ENCODE results near the gene SH3D21. TPM values are rescaled to one million over a fixed set of nuclear protein-coding genes. Genes with fewer than 3 reads are reported as not detected.

Gene SH3D21
- polyA plus RNA-seq, 4 donors: 18.5 to 40.8 (median 29.9) TPM

DNA sequence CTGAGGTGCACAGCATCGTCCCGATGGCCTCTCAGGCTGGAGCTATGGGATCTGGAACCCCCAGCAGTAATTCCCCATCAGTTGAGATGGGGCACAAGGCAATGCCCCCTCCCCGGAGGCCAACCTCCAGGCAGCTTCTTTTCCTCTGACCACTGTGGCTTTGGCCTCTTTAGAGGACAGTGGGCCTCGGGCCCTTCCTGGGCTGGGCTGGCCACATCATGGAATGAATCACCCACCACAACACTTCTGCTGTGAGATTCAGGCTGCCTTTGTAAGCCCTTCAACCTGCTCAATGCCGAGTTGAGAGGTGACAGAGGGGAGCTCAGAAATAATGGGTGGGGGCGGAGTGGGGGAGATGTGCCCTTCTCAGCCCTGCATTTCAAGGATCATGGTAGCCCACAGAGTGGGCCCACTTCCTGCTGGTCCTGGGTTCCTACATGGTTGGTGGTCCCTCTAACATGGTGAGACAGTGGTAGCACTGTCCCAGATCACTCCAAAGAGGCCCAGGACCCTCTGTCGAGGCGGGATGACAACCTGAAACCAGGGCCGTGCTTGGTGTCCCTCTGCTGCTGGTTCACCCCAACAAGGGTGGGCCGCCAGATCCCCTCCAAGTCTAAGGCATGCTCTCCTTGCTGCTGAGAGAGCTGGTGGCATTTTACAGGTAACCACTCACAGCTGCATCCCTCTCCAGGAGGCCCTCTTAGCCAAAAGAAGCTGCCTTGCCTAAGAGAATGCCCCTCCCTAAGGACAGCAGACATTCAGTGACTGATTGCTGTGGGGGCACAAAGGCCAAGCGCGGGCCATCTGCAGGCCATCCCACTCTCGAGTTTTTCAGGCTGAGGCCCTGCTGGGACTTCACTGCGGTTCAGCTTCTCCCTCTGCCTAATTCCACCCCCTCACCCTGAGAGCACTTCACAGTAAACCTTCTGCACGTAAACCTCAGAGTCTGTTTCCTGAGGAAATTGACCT, 47.0 kb downstream of the SH3D21 start:
- no peak for DNase-seq (ENCODE audit: low read depth in 4 of 4, low spot score in 2 of 4)

DNA sequence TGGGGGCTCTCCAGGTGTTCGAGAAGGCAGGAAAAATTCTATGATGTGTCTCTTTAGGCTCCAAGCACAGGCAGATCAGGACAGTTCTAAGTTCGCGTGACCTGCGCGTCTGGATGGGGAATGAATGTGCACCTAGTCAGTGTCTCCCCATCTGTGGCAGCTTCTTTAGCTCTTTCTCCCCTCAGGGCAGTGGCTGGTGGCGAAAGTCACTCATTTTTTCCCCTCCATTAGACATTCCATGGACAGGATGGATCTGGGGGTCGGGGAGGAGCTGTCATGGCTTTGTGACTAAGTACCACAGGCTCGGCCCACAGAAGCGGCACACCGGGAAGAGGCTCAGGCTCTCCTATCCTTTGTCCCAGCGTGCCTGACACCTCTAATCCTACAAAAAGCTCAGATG, 48.3 kb downstream of the SH3D21 start:
- no peak for DNase-seq (ENCODE audit: low read depth in 4 of 4, low spot score in 2 of 4)

DNA sequence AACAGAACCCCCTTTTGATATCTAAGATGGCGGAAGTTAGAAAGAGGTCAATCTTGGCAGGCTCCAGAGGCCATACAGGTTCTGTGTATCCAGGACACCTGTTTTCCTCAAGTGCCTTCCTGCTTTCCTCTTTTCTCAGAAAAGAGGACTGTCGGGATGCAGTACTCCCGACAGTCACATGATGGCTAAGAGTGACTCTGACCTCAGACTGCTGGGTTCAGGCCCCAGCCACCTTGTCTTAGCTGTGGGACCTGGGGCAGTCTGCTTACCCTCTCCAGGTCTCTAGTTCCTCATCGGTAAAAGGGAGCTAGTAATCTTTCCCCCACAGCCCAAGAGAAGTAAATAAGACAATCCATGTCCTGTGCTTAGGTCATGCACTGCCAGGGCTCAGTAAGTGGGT, 49.6 kb downstream of the SH3D21 start:
- DNase-seq (ENCODE audit: low read depth in 4 of 4, low spot score in 2 of 4): no peak

DNA sequence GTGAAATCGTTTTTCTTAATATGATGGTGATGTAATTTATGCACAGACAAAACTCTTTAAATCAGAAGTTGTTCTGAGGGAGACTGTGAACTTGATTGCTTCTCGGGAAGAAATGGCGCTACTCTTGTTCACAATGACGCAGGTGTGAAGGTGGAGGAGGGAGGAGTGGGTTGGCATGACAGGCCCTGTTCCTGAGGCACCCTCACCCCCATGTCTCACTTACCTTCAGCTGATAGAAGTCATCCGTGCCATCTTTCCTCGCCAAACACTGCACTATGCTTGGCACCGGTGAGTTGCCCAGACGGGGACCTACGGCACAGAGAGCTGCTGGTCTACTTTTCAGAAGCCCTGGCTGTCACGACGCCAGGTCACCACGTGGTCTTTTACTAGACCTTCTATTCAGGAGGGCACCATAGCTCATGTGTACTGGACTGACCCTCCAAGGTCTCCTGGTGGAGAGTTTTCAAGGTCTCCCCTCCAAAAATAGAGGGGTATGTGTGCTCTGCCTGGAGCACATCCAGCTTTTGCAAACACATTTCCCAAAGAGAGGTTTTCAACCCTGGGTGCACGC, 52.4 kb downstream of the SH3D21 start:
- no peak for DNase-seq (ENCODE audit: low read depth in 4 of 4, low spot score in 2 of 4)

GRCh38 chr1:36359383-36359782, 53.2 kb downstream of the SH3D21 start:
- no peak for DNase-seq (ENCODE audit: low read depth in 4 of 4, low spot score in 2 of 4)

DNA sequence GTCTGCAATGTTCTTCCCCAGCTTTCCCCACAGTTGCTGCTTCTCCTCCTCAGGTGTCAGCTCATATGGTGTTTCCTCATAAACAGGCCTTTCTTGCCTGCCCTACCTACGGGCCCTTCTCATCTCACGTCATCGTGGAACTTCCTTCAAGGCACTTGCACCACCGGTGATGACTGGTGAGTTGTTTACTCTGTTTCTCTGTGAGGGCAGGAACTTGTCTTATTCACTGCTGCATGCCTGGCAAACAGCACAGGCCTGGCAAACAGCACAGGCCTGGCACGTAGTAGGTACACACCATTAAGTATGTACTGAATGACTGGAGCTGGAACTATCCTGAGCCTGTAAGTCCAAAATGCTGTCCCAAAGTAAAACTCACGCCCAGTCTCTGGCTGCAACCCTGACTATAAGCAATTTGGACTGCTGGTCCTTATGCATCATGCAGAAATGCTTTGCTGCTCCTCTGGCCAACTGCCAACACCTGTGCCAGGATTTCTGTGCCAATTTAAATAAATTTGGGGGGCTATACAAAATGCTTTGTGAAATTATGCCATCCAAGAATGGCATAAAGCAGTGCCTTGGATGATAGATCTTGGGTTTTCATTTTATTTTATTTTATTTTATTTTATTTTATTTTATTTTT, 53.9 kb downstream of the SH3D21 start:
- DNase-seq (ENCODE audit: low read depth in 4 of 4, low spot score in 2 of 4): no peak

- DNase-seq (ENCODE audit: low read depth in 4 of 4, low spot score in 2 of 4): no peak
These were observed 59.2 kb downstream of the SH3D21 start for GRCh38 chr1:36365381-36365780.

GRCh38 chr1:36366091-36366661, 60.0 kb downstream of the SH3D21 start:
- DNase-seq (ENCODE audit: low read depth in 4 of 4, low spot score in 2 of 4): peak in 1 of 4 donors; percentile 68

DNA sequence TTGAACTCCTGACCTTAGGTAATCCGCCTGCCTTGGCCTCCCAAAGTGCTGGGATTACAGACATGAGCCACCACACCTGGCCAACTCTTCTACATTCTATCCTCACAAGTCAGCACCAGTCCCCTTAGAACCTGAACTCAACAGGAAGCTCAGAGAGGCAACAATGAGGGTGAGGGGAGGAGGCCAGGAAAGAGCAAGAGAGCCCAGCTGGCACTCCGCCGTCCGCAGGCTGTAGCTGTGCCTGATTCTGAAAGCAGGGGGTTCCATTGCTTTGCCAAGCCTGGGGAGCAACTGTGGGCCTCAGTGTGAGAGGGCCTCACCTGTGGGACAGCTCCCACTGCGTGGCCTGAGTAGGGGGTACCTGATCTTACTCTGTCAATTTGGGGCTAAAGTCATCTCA, 60.9 kb downstream of the SH3D21 start:
- no peak for DNase-seq (ENCODE audit: low read depth in 4 of 4, low spot score in 2 of 4)

- no peak for DNase-seq (ENCODE audit: low read depth in 4 of 4, low spot score in 2 of 4)
These were observed 61.6 kb downstream of the SH3D21 start for GRCh38 chr1:36367798-36368197.

GRCh38 chr1:36369061-36369861, 63.1 kb downstream of the SH3D21 start:
- peak in 1 of 4 donors; percentile 71 for DNase-seq (ENCODE audit: low read depth in 4 of 4, low spot score in 2 of 4)

Other genes with a start within 250 kb of the SH3D21 start
- 10 to 100 TPM in 2 of 4 donors, 1 to 10 TPM in 2; 9.4 to 14.3 (median 11.5) TPM for gene TEKT2, start 222.3 kb upstream of the SH3D21 start, polyA plus RNA-seq (ENCODE audit: insufficient read length in 4 of 4)
- 10 to 100 TPM; 31.2 to 38.3 (median 33.4) TPM for gene ADPRS, start 217.5 kb upstream of the SH3D21 start, polyA plus RNA-seq (ENCODE audit: insufficient read length in 4 of 4)
- gene COL8A2, start 181.1 kb upstream of the SH3D21 start, polyA plus RNA-seq (ENCODE audit: insufficient read length in 4 of 4): 1 to 10 TPM; 1.6 to 2.8 (median 1.9) TPM
- gene TRAPPC3, start 156.9 kb upstream of the SH3D21 start, polyA plus RNA-seq (ENCODE audit: insufficient read length in 4 of 4): 10 to 100 TPM; 63.0 to 67.7 (median 63.3) TPM
- gene MAP7D1, start 150.2 kb upstream of the SH3D21 start, polyA plus RNA-seq (ENCODE audit: insufficient read length in 4 of 4): 10 to 100 TPM; 57.5 to 77.7 (median 66.1) TPM
- 100 to 1,000 TPM; 121 to 150 (median 142) TPM for gene THRAP3, start 81.9 kb upstream of the SH3D21 start, polyA plus RNA-seq (ENCODE audit: insufficient read length in 4 of 4)
- 100 to 1,000 TPM in 2 of 4 donors, 10 to 100 TPM in 2; 43.1 to 142 (median 86.8) TPM for gene EVA1B, start 17.3 kb downstream of the SH3D21 start, polyA plus RNA-seq (ENCODE audit: insufficient read length in 4 of 4)
- 10 to 100 TPM; 41.0 to 48.5 (median 44.2) TPM for gene STK40, start 79.6 kb downstream of the SH3D21 start, polyA plus RNA-seq (ENCODE audit: insufficient read length in 4 of 4)
- 10 to 100 TPM; 24.3 to 32.2 (median 26.0) TPM for gene LSM10, start 91.5 kb downstream of the SH3D21 start, polyA plus RNA-seq (ENCODE audit: insufficient read length in 4 of 4)
- gene OSCP1, start 144.1 kb downstream of the SH3D21 start, polyA plus RNA-seq (ENCODE audit: insufficient read length in 4 of 4): 10 to 100 TPM; 18.2 to 26.8 (median 24.3) TPM
- 10 to 100 TPM; 65.6 to 78.7 (median 69.6) TPM for gene MRPS15, start 158.0 kb downstream of the SH3D21 start, polyA plus RNA-seq (ENCODE audit: insufficient read length in 4 of 4)
- gene CSF3R, start 176.5 kb downstream of the SH3D21 start, polyA plus RNA-seq (ENCODE audit: insufficient read length in 4 of 4): 1 to 10 TPM; 2.5 to 6.0 (median 5.0) TPM

Measured in left renal cortex interstitium (tissue), 4 donors.